Astrocyte (in vitro differentiated cells and primary cell): ENCODE results near the gene SLC7A9.

ENCODE experiments used
- CTCF ChIP-seq: IDR thresholded peaks from 2 replicates; pipeline ENCODE4 v1.5.1; 2011; ENCODE audit warnings: low read depth, mild to moderate bottlenecking, inconsistent platforms, low read length, moderate library complexity; ENCODE audit not compliant: insufficient read depth
- EZH2 ChIP-seq: IDR thresholded peaks from 2 replicates; pipeline ENCODE4 v1.6.1; 2012; ENCODE audit warnings: mild to moderate bottlenecking, low read length, inconsistent platforms; ENCODE audit not compliant: insufficient read depth

- TF ChIP-seq CTCF, result no peak
- TF ChIP-seq EZH2, result no peak
Observed at GRCh38 chr19:32816555-32817099, 52.9 kb downstream of the SLC7A9 start.
